OCI-LY7 (cell line): ENCODE measurements around the gene GRK3. TPM values are rescaled to one million over a fixed set of nuclear protein-coding genes. Genes with fewer than 3 reads are reported as not detected.

Experiments used
- BruUV-seq: library from RNA; stranded (reverse); fragments of 400-500 nt; replicated peaks from 2 replicates; lab custom pipeline; 2021; lab: Mats Ljungman, UMichigan
- CTCF ChIA-PET: fragments of 300-600 bp; sonication (Branson Sonifier 250); formaldehyde crosslinking; loops from one replicate; lab custom pipeline; 2022; ENCODE audit warnings: antibody characterized with exemption; ENCODE audit not compliant: unreplicated experiment; lab: Charles Lee
- POLR2A ChIA-PET: fragments of 300-600 bp; sonication (Branson Sonifier 250); formaldehyde crosslinking; loops from one replicate; lab custom pipeline; 2022; ENCODE audit warnings: antibody characterized with exemption; lab: Charles Lee
- DNase-seq: peaks from one replicate; pipeline ENCODE4 v3.0.0-alpha.2; 2015; ENCODE audit warnings: low spot score
- H2AFZ ChIP-seq: fragments of 200-600 bp; sonication (generic), shearing (Covaris generic); 2 replicates; pipeline ENCODE4 v1.6.1; 2014; ENCODE audit warnings: mild to moderate bottlenecking, antibody characterized with exemption, low read length, moderate library complexity
- H3K27ac ChIP-seq: fragments of 200-600 bp; sonication (generic); 2 replicates; pipeline ENCODE4 v1.5.1; 2014; ENCODE audit warnings: mixed run types, low read depth, mild to moderate bottlenecking, moderate library complexity, low read length, inconsistent platforms; ENCODE audit not compliant: poor library complexity, severe bottlenecking
- H3K36me3 ChIP-seq: fragments of 200-600 bp; sonication (generic); 2 replicates; pipeline ENCODE4 v1.6.1; 2014; ENCODE audit warnings: mild to moderate bottlenecking, antibody characterized with exemption, low read length, moderate library complexity, mixed read lengths; ENCODE audit not compliant: insufficient read depth
- H3K4me1 ChIP-seq: fragments of 200-600 bp; sonication (generic); 2 replicates; pipeline ENCODE4 v1.5.1; 2014; ENCODE audit warnings: mild to moderate bottlenecking, low read length; ENCODE audit not compliant: insufficient read depth, poor library complexity, severe bottlenecking
- H3K4me2 ChIP-seq: fragments of 200-600 bp; sonication (generic); 2 replicates; pipeline ENCODE4 v1.6.1; 2014; ENCODE audit warnings: mild to moderate bottlenecking, low read length
- H3K4me3 ChIP-seq: fragments of 200-600 bp; sonication (generic); 2 replicates; pipeline ENCODE4 v1.5.1; 2014; ENCODE audit warnings: mild to moderate bottlenecking, low read depth, low read length; ENCODE audit not compliant: poor library complexity, severe bottlenecking
- H3K79me2 ChIP-seq: fragments of 200-600 bp; sonication (generic); 2 replicates; pipeline ENCODE4 v1.6.1; 2016; ENCODE audit warnings: low read depth, mild to moderate bottlenecking, low read length, moderate library complexity, mixed read lengths; ENCODE audit not compliant: insufficient read depth
- H3K9me2 ChIP-seq: fragments of 200-600 bp; sonication (generic); 2 replicates; pipeline ENCODE4 v1.6.1; 2016; ENCODE audit warnings: mild to moderate bottlenecking, low read length, mixed read lengths; ENCODE audit not compliant: insufficient read depth
- H3K9me3 ChIP-seq: fragments of 200-600 bp; sonication (generic); 2 replicates; pipeline ENCODE4 v1.6.1; 2014; ENCODE audit warnings: mild to moderate bottlenecking, mixed run types, low read length, mixed read lengths
- H4K20me1 ChIP-seq: fragments of 200-600 bp; sonication (generic); 2 replicates; pipeline ENCODE4 v1.6.1; 2014; ENCODE audit warnings: mild to moderate bottlenecking, antibody characterized with exemption, low read length, moderate library complexity, mixed read lengths; ENCODE audit not compliant: insufficient read depth
- CTCF ChIP-seq: fragments of 200-600 bp; sonication (generic); conservative IDR thresholded peaks from 2 replicates; pipeline ENCODE4 v1.5.1; 2014; ENCODE audit warnings: mild to moderate bottlenecking, antibody characterized with exemption, low read length, moderate library complexity, mixed read lengths
- EZH2phosphoT487 ChIP-seq: fragments of 200-600 bp; sonication (generic); IDR thresholded peaks from 2 replicates; pipeline ENCODE4 v1.6.1; 2018; ENCODE audit warnings: low read depth, borderline replicate concordance, mild to moderate bottlenecking, mixed run types, antibody characterized with exemption, low read length, moderate library complexity, mixed read lengths
- intact Hi-C: fragments of 100-400 bp; cut with micrococcal nuclease; formaldehyde crosslinking; loops from one replicate; pipeline ENCODE4 v1.10.0; 2022; ENCODE audit not compliant: unreplicated experiment
- total RNA-seq, 2 experiments: library from RNA; depleted of rRNA in 1 of 2; stranded (reverse); fragments of >200 nt in 1 of 2; shearing (Covaris generic) in 1 of 2; gene quantifications; 2 replicates each; pipeline ENCODE4 v1.2.3, GENCODE V29; 2014 to 2022

The GRK3 gene
- total RNA-seq, 2 experiments from 2014 or later, result 14.2 to 39.3 TPM

- H3K4me2 ChIP-seq, result no peak overlapping the region
- DNase-seq, result no peak
- no peaks in the 10 kb centered on the region for H3K36me3 ChIP-seq
- no peaks in the 10 kb centered on the region for H3K79me2 ChIP-seq
- no peaks in the 10 kb centered on the region for H3K9me3 ChIP-seq
- BruUV-seq, result no TSS peak
- POLR2A ChIA-PET, result no interaction called here
- H3K4me3 ChIP-seq, result no peak overlapping the region
- CTCF ChIA-PET, result interaction anchor here (0.6 kb wide), 1 partner anchor 1152 kb away, joined by 3 read pairs; no protein-coding TSS in a partner anchor
- no peaks in the 10 kb centered on the region for H3K9me2 ChIP-seq
- no peak overlapping the region for H3K27ac ChIP-seq
- TF ChIP-seq CTCF, result no peak
- no peak for TF ChIP-seq EZH2phosphoT487
- H4K20me1 ChIP-seq, result no peaks in the 10 kb centered on the region
- H2AFZ ChIP-seq, result no peak overlapping the region
- peaks cover 14% of the 10 kb centered on the region for H3K4me1 ChIP-seq
- intact Hi-C loops, result no loop called here
Observed at GRCh38 chr22:25542720-25543402, 21.6 kb upstream of the GRK3 start.

GRCh38 chr22:25545146-25545545 lies 19.3 kb upstream of the GRK3 start:
- no peak for DNase-seq
- H3K79me2 ChIP-seq, result no peaks in the 10 kb centered on the region
- H3K27ac ChIP-seq, result no peak overlapping the region
- H3K4me2 ChIP-seq, result no peak overlapping the region
- no peaks in the 10 kb centered on the region for H3K9me3 ChIP-seq
- no peaks in the 10 kb centered on the region for H3K36me3 ChIP-seq
- no peak for TF ChIP-seq CTCF
- TF ChIP-seq EZH2phosphoT487, result no peak
- no peaks in the 10 kb centered on the region for H4K20me1 ChIP-seq
- intact Hi-C loops, result loop anchor here (2.0 kb wide), 2 partner anchors 158 to 228 kb away; no protein-coding TSS in a partner anchor
- ChIA-PET POLR2A (interaction anchor here (0.8 kb wide), 1 partner anchor 14 kb away, joined by 3 read pairs; no protein-coding TSS in a partner anchor), CTCF (no interaction called here)
- no peak overlapping the region for H2AFZ ChIP-seq
- no peak overlapping the region for H3K4me3 ChIP-seq
- H3K4me1 ChIP-seq, result peaks cover 14% of the 10 kb centered on the region
- no TSS peak for BruUV-seq
- H3K9me2 ChIP-seq, result no peaks in the 10 kb centered on the region

- Histone ChIP-seq H2AFZ (no peak overlapping the region), H4K20me1 (no peaks in the 10 kb centered on the region), H3K79me2 (no peaks in the 10 kb centered on the region), H3K9me2 (no peaks in the 10 kb centered on the region), H3K36me3 (no peaks in the 10 kb centered on the region), H3K4me3 (no peak overlapping the region), H3K9me3 (no peaks in the 10 kb centered on the region), H3K4me2 (no peak overlapping the region), H3K27ac (no peak overlapping the region), H3K4me1 (peaks cover 14% of the 10 kb centered on the region)
- no peak for DNase-seq
- no TSS peak for BruUV-seq
- intact Hi-C loops, result loop anchor here (2.0 kb wide), 2 partner anchors 157 to 227 kb away; no protein-coding TSS in a partner anchor
- TF ChIP-seq CTCF (no peak), EZH2phosphoT487 (no peak)
- ChIA-PET POLR2A (interaction anchor here (1.4 kb wide), 1 partner anchor 20 kb away, joined by 4 read pairs; no protein-coding TSS in a partner anchor), CTCF (no interaction called here)
Observed at GRCh38 chr22:25545672-25546071, 18.8 kb upstream of the GRK3 start.
